ENCODE measurements around the gene SOBP.

The SOBP gene

GRCh38 chr6:107644513-107644912, 154.6 kb downstream of the SOBP start:
- Histone ChIP-seq H3K36me3 (ENCODE audit: insufficient read depth) (no peaks in the 10 kb centered on the region), H2AFZ (ENCODE audit: low read depth) (no peak overlapping the region), H3K27ac (no peak overlapping the region), H4K20me1 (ENCODE audit: insufficient read depth) (no peaks in the 10 kb centered on the region), H3K4me2 (no peak overlapping the region), H3K4me3 (IDR thresholded peaks at IDR 0.05; ENCODE audit: insufficient read depth, low read depth, low read length) (no peak overlapping the region), H3K9ac (no peak overlapping the region), H3K27me3 (ENCODE audit: insufficient read depth, low read depth) (no peaks in the 10 kb centered on the region), H3K4me1 (ENCODE audit: low read depth, poor library complexity, severe bottlenecking) (no peaks in the 10 kb centered on the region), H3K79me2 (ENCODE audit: insufficient read depth, low read depth) (no peaks in the 10 kb centered on the region)
- no peak for TF ChIP-seq CTCF (conservative IDR thresholded peaks at IDR 0.05; ENCODE audit: low read depth, low read length)

- TF ChIP-seq CTCF (conservative IDR thresholded peaks at IDR 0.05; ENCODE audit: low read depth, low read length), result no peak
- Histone ChIP-seq H3K9ac (no peak overlapping the region), H3K4me2 (no peak overlapping the region), H3K4me3 (IDR thresholded peaks at IDR 0.05; ENCODE audit: insufficient read depth, low read depth, low read length) (no peak overlapping the region), H3K36me3 (ENCODE audit: insufficient read depth) (no peaks in the 10 kb centered on the region), H3K4me1 (ENCODE audit: low read depth, poor library complexity, severe bottlenecking) (no peaks in the 10 kb centered on the region), H2AFZ (ENCODE audit: low read depth) (no peak overlapping the region), H3K79me2 (ENCODE audit: insufficient read depth, low read depth) (no peaks in the 10 kb centered on the region), H3K27ac (no peak overlapping the region), H4K20me1 (ENCODE audit: insufficient read depth) (no peaks in the 10 kb centered on the region), H3K27me3 (ENCODE audit: insufficient read depth, low read depth) (no peaks in the 10 kb centered on the region)
These were observed 155.8 kb downstream of the SOBP start for GRCh38 chr6:107645740-107646139.

GRCh38 chr6:107646176-107646575, 156.3 kb downstream of the SOBP start:
- Histone ChIP-seq H4K20me1 (ENCODE audit: insufficient read depth) (no peaks in the 10 kb centered on the region), H3K36me3 (ENCODE audit: insufficient read depth) (no peaks in the 10 kb centered on the region), H3K27me3 (ENCODE audit: insufficient read depth, low read depth) (no peaks in the 10 kb centered on the region), H3K79me2 (ENCODE audit: insufficient read depth, low read depth) (no peaks in the 10 kb centered on the region), H2AFZ (ENCODE audit: low read depth) (no peak overlapping the region), H3K27ac (no peak overlapping the region), H3K4me1 (ENCODE audit: low read depth, poor library complexity, severe bottlenecking) (no peaks in the 10 kb centered on the region), H3K9ac (no peak overlapping the region), H3K4me2 (no peak overlapping the region), H3K4me3 (IDR thresholded peaks at IDR 0.05; ENCODE audit: insufficient read depth, low read depth, low read length) (no peak overlapping the region)
- TF ChIP-seq CTCF (conservative IDR thresholded peaks at IDR 0.05; ENCODE audit: low read depth, low read length), result no peak

GRCh38 chr6:107646776-107647438, 157.0 kb downstream of the SOBP start:
- H3K27ac ChIP-seq, result no peak overlapping the region
- H2AFZ ChIP-seq (ENCODE audit: low read depth), result no peak overlapping the region
- H3K4me1 ChIP-seq (ENCODE audit: low read depth, poor library complexity, severe bottlenecking), result no peaks in the 10 kb centered on the region
- no peaks in the 10 kb centered on the region for H3K27me3 ChIP-seq (ENCODE audit: insufficient read depth, low read depth)
- no peaks in the 10 kb centered on the region for H3K36me3 ChIP-seq (ENCODE audit: insufficient read depth)
- H4K20me1 ChIP-seq (ENCODE audit: insufficient read depth), result no peaks in the 10 kb centered on the region
- no peak for TF ChIP-seq CTCF (conservative IDR thresholded peaks at IDR 0.05; ENCODE audit: low read depth, low read length)
- H3K4me2 ChIP-seq, result no peak overlapping the region
- no peak overlapping the region for H3K9ac ChIP-seq
- no peaks in the 10 kb centered on the region for H3K79me2 ChIP-seq (ENCODE audit: insufficient read depth, low read depth)
- H3K4me3 ChIP-seq (IDR thresholded peaks at IDR 0.05; ENCODE audit: insufficient read depth, low read depth, low read length), result no peak overlapping the region

Data from KMS-11 (cell line).